ENCODE results near the gene GMDS. TPM values are rescaled to one million over a fixed set of nuclear protein-coding genes. Genes with fewer than 3 reads are reported as not detected.

Gene GMDS
- total RNA-seq, 1 donor from 2014 or later: 7.2 TPM

DNA sequence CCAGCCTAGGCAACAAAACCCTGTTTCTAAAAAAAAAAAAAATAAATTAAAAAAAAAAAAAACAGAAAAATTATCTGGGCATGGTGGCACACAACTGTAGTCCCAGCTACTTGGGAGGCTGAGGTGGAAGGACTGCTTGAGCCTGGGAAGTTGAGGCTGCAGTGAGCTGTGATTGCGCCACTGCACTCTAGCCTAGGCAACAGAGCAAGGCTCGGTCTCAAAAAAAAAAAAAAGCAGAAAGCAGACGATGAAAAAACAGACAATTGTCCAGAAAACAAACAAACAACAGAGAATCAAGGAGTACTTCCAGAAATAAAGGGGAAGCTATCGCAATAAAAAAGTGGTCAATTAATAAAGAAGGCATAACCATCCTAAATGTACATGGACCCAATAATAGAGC is 229.4 kb downstream of the GMDS start:
- H3K4me1 ChIP-seq: peaks cover 7% of the 10 kb centered on the region
- no peak for DNase-seq
- H3K9me3 ChIP-seq (replicated peaks): peaks cover 29% of the 10 kb centered on the region
- H3K27me3 ChIP-seq (ENCODE audit: low read depth): no peaks in the 10 kb centered on the region
- H3K36me3 ChIP-seq: no peaks in the 10 kb centered on the region
- H3K27ac ChIP-seq (replicated peaks): no peak overlapping the region
- intact Hi-C loops (cut with micrococcal nuclease): no loop called here
- TF ChIP-seq, protein P1, sequence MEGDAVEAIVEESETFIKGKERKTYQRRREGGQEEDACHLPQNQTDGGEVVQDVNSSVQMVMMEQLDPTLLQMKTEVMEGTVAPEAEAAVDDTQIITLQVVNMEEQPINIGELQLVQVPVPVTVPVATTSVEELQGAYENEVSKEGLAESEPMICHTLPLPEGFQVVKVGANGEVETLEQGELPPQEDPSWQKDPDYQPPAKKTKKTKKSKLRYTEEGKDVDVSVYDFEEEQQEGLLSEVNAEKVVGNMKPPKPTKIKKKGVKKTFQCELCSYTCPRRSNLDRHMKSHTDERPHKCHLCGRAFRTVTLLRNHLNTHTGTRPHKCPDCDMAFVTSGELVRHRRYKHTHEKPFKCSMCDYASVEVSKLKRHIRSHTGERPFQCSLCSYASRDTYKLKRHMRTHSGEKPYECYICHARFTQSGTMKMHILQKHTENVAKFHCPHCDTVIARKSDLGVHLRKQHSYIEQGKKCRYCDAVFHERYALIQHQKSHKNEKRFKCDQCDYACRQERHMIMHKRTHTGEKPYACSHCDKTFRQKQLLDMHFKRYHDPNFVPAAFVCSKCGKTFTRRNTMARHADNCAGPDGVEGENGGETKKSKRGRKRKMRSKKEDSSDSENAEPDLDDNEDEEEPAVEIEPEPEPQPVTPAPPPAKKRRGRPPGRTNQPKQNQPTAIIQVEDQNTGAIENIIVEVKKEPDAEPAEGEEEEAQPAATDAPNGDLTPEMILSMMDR (IDR thresholded peaks at IDR 0.05; ENCODE audit: borderline replicate concordance): no peak
- H3K4me3 ChIP-seq: no peak overlapping the region

DNA sequence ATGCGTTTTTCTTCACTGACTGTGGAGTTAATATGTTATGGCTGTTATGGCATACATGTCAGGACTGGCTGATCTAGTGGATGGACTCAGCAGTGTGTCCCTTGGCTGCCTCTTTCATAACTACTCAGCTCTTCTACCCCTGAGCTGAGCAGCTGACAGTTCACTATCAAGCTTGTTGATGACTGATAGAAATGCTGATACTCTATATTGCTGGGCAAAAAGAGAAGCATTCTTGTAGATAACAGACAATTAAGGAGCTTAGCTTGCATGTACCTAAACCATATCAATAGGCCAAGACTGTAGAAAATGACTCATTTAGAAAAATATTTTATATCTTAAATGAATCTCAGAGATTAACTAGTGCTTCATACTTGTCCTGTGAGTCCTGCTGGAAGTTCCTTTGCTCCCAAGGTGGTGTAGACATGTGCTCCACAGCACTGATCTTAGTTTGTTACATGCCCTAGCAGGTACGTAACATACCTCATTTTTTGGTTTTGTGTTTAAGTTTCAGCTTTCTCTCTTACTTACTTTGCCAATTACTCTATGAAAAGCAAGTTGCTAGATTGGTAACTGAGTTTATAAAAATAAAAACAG is 236.9 kb downstream of the GMDS start:
- intact Hi-C loops (cut with micrococcal nuclease): no loop called here
- DNase-seq: no peak

DNA sequence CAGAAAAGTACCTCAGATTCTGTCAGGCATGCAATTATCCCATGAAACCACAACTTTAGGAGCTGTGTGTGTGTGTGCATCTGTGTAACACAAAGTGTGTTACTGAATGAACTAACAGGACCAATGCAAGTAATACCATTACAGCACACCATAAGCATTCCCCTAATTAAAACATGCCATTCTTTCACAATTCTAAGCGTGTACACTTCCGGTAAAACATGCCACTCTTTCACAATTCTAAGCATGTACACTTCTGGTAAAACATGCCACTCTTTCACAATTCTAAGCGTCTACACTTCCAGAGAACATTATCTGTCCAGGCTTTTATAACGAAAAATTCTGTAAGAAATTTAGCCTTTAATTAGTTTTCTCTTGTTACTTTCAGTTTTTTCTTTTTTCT is 238.2 kb downstream of the GMDS start:
- no peak for DNase-seq
- H3K36me3 ChIP-seq: peaks cover 6% of the 10 kb centered on the region
- TF ChIP-seq, protein P1 (IDR thresholded peaks at IDR 0.05; ENCODE audit: borderline replicate concordance): no peak

More for the DNA sequence above, 236.9 kb downstream of the GMDS start:
- TF ChIP-seq, protein P1 (IDR thresholded peaks at IDR 0.05; ENCODE audit: borderline replicate concordance): no peak
- peaks cover 6% of the 10 kb centered on the region for H3K36me3 ChIP-seq
- H3K9me3 ChIP-seq (replicated peaks): peaks cover 18% of the 10 kb centered on the region
- H3K27me3 ChIP-seq (ENCODE audit: low read depth): no peaks in the 10 kb centered on the region
- no peak overlapping the region for H3K27ac ChIP-seq (replicated peaks)
- no peaks in the 10 kb centered on the region for H3K4me1 ChIP-seq
- H3K4me3 ChIP-seq: no peak overlapping the region

DNA sequence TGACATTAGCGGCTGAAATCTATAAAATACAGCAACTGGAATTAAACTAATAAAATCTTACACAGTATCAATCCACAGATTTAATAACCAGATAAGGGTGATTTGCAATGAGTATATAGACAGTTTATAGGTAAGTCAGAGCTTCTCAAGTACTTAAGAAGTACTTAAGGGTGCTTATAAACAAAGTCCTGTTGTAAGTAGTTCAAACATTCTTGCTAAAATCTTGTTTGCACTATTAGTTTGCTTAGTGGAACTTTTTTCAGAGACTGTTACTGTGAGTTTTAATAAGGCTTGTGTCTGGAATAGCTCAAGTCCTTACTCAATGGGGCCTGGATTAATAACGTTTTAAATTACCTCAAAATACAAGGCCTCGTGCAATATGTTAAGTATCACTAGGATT is 240.5 kb downstream of the GMDS start:
- TF ChIP-seq, protein P1 (IDR thresholded peaks at IDR 0.05; ENCODE audit: borderline replicate concordance): no peak
- Histone ChIP-seq H3K9me3 (replicated peaks) (peaks cover 16% of the 10 kb centered on the region), H3K27ac (replicated peaks) (no peak overlapping the region), H3K4me3 (no peak overlapping the region), H3K4me1 (no peaks in the 10 kb centered on the region), H3K27me3 (ENCODE audit: low read depth) (no peaks in the 10 kb centered on the region), H3K36me3 (peaks cover 4% of the 10 kb centered on the region)
- no peak for DNase-seq
- intact Hi-C loops (cut with micrococcal nuclease): no loop called here

More for the DNA sequence above, 238.2 kb downstream of the GMDS start:
- intact Hi-C loops (cut with micrococcal nuclease): no loop called here
- Histone ChIP-seq H3K4me1 (no peaks in the 10 kb centered on the region), H3K27ac (replicated peaks) (no peak overlapping the region), H3K27me3 (ENCODE audit: low read depth) (no peaks in the 10 kb centered on the region), H3K4me3 (no peak overlapping the region), H3K9me3 (replicated peaks) (peaks cover 15% of the 10 kb centered on the region)

DNA sequence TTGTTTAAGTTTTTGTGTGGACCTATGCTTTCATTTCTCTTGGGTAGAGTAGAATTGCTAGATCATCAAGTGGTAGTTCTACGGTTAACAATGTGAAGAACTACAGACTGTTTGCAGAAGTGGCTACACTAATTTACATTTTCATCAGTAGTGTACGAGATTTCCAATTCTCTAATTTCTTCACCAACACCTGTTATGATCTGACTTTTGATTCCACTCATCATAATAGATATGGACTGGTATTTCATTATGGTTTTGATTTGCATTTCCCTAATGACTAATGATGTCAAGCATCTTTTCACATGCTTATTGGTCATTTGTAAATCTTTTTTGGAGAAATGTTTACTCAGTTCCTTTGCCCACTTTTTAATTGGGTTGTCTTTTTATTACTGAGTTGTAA is 244.4 kb downstream of the GMDS start:
- H3K36me3 ChIP-seq: no peaks in the 10 kb centered on the region
- intact Hi-C loops (cut with micrococcal nuclease): no loop called here
- H3K4me3 ChIP-seq: no peak overlapping the region
- H3K27me3 ChIP-seq (ENCODE audit: low read depth): no peaks in the 10 kb centered on the region
- no peak for DNase-seq
- TF ChIP-seq, protein P1 (IDR thresholded peaks at IDR 0.05; ENCODE audit: borderline replicate concordance): no peak
- peaks cover 16% of the 10 kb centered on the region for H3K9me3 ChIP-seq (replicated peaks)
- no peaks in the 10 kb centered on the region for H3K4me1 ChIP-seq
- no peak overlapping the region for H3K27ac ChIP-seq (replicated peaks)

Data from left ventricle myocardium inferior (tissue), 1 donor.